Measurements from ENCODE around the gene DNAH7. TPM values are rescaled to one million over a fixed set of nuclear protein-coding genes. Genes with fewer than 3 reads are reported as not detected.

DNAH7 gene
- total and polyA plus RNA-seq, 2 donors (not counting 3 experiments of a cell fraction or from before 2014, with no cell fraction given) = 0.15 to 0.24 TPM

DNA sequence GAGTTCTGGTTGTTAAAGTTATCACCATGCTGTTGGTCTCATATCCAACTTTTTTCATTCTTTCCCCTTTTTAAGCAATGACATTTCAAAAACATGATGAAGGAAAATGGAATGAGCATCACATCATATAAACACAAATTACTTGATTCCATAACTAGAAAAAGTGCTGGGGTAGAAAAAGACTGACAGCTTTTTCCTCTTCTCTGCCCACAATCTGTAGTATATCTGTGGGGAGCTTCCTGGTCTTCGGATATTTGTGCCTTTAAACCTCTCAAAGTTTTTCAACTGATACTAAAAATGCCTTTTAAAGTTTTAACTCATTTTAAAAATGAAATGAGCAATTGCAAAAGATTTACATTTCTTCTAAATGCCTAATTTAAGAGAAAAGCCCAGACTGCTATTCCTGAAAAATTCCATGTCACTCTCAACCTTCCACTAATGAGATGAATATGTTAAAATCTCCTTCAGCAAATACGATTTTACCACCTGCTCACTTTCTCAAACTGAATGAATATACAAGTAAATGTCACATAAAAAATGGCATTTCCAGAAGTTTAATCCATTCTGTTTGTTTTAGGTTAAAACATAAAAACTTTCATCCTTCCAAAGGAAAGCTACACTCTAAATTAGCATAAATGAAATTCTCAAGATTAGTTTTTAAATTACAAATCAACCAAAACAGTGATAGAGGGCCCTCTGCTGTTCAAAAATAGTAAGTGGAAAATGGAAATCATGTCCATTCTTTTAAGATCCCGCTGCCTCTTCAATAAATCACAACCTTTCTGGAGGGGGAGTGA is 2.1 kb downstream of the DNAH7 start:
- BruUV-seq (replicated peaks) = no TSS peak
- peak; percentile 73 for FAIRE-seq
- Histone ChIP-seq H3K27ac (ENCODE audit: insufficient read depth, low read depth, low read length) (no peak overlapping the region), H4K20me1 (replicated peaks; ENCODE audit: control insufficient read depth, extremely low read depth, insufficient read depth, low read length) (no peaks in the 10 kb centered on the region), H3K79me2 (ENCODE audit: control insufficient read depth, insufficient read depth, low read length) (no peaks in the 10 kb centered on the region), H3K27me3 (ENCODE audit: control insufficient read depth in 2 of 2, insufficient read depth in 2 of 2, low read length in 2 of 2) (peaks cover 9 to 33% of the 10 kb centered on the region in 2 experiments), H3K9me1 (replicated peaks; ENCODE audit: control insufficient read depth, extremely low read depth, insufficient read depth, low read length) (no peaks in the 10 kb centered on the region), H3K4me1 (ENCODE audit: control insufficient read depth, extremely low read depth, insufficient read depth, low read length) (peaks cover 5% of the 10 kb centered on the region), H3K9ac (replicated peaks; ENCODE audit: extremely low read depth, insufficient read depth, low read length) (no peak overlapping the region), H3K36me3 (ENCODE audit: control insufficient read depth in 2 of 2, extremely low read depth in 1 of 2, insufficient read depth in 2 of 2, low read length in 2 of 2) (no peaks in the 10 kb centered on the region), H3K9me3 (replicated peaks; ENCODE audit: control insufficient read depth, insufficient read depth, low read length) (no peaks in the 10 kb centered on the region), H2AFZ (ENCODE audit: low read depth, low read length) (no peak overlapping the region), H3K4me3 (replicated peaks in 1 of 3; ENCODE audit: insufficient read depth in 1 of 3, low read depth in 1 of 3, low read length in 3 of 3) (no peak overlapping the region), H3K4me2 (ENCODE audit: insufficient read depth, low read length) (no peak overlapping the region)
- TF ChIP-seq POLR2AphosphoS5 (IDR thresholded peaks at IDR 0.05; ENCODE audit: insufficient read depth, low read depth, low read length) (no peak), EZH2 (IDR thresholded peaks at IDR 0.05; ENCODE audit: borderline replicate concordance, low read depth, low read length, severe bottlenecking) (no peak), MAX (IDR thresholded peaks at IDR 0.05; ENCODE audit: insufficient read depth, insufficient read length) (no peak), POLR2A (IDR thresholded peaks at IDR 0.05; ENCODE audit: low read depth, low read length) (no peak), MYC (IDR thresholded peaks at IDR 0.05; ENCODE audit: low read depth, low read length) (no peak), CTCF (IDR thresholded peaks at IDR 0.05; ENCODE audit: extremely low read depth in 1 of 2, insufficient read depth in 1 of 2, low read depth in 1 of 2, low read length in 2 of 2) (peak; percentile 41 to 45), FOS (IDR thresholded peaks at IDR 0.05; ENCODE audit: borderline replicate concordance, insufficient read depth, low read length) (no peak), GATA2 (IDR thresholded peaks at IDR 0.05; ENCODE audit: insufficient read depth, insufficient read length, low read depth, low read length) (no peak)
- intact Hi-C loops (cut with micrococcal nuclease) = loop anchor here (1.0 to 10.0 kb wide), 5 partner anchors 405 to 1382 kb away; no protein-coding TSS in a partner anchor
- dilution Hi-C loops (cut with MboI; ENCODE audit: extremely low pct_ligation_motif_present, low sequenced_read_pairs) = no loop called here
- peak; percentile 53 for DNase-seq (ENCODE audit: low read depth, low spot score)
- ChIA-PET CTCF (interaction anchor here (0.6 to 3.6 kb wide), 19 partner anchors 9 to 1520 kb away, joined by 3 to 42 read pairs (median 7); partner anchors contain the start of gene SLC39A10), POLR2A (no interaction called here)
